ENCODE measurements around the gene WASF3.

The WASF3 gene

DNA sequence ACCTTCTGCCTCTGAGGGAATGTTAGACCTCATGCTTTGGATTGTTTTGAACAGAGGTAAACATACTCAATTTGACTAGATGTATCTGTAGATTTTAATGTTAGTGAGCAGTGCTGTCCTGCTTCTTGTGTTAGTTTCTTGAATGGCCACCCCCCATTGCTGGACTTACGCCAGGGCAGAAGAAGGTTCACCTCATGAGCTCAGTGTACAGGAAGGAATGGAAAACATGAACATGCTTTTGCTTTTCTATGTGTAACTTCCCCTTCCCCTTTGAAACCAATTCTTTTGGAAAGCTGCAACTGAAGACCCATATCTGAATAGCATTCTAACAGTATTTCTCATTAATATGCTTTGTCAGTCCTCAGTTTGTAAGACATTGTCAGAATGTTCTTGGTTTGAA lies 32.3 kb downstream of the WASF3 start:
- no peak overlapping the region for H3K27ac ChIP-seq (ENCODE audit: low read length)
- H3K27me3 ChIP-seq (replicated peaks; ENCODE audit: insufficient read depth, low read length), result no peaks in the 10 kb centered on the region
- H3F3A ChIP-seq (ENCODE audit: insufficient read depth, low read length), result no peaks in the 10 kb centered on the region
- no peaks in the 10 kb centered on the region for H3K4me1 ChIP-seq (ENCODE audit: low read length)
- H4K20me1 ChIP-seq (ENCODE audit: insufficient read depth, low read length), result no peaks in the 10 kb centered on the region
- no peak overlapping the region for H2AFZ ChIP-seq (ENCODE audit: low read length)
- H3K79me2 ChIP-seq (ENCODE audit: low read length), result no peaks in the 10 kb centered on the region
- no peak overlapping the region for H3K9ac ChIP-seq (ENCODE audit: low read length)
- H3K36me3 ChIP-seq (replicated peaks; ENCODE audit: insufficient read depth, low read length), result no peaks in the 10 kb centered on the region
- no peak overlapping the region for H3K4me3 ChIP-seq (ENCODE audit: low read length)
- no peak overlapping the region for H3K4me2 ChIP-seq (ENCODE audit: low read depth, low read length)
- H3K9me3 ChIP-seq (replicated peaks; ENCODE audit: insufficient read depth, low read length), result no peaks in the 10 kb centered on the region
- DNase-seq, result no peak
- no peak for TF ChIP-seq EZH2phosphoT487 (IDR thresholded peaks at IDR 0.05; ENCODE audit: low read length)
- TF ChIP-seq, protein P1, sequence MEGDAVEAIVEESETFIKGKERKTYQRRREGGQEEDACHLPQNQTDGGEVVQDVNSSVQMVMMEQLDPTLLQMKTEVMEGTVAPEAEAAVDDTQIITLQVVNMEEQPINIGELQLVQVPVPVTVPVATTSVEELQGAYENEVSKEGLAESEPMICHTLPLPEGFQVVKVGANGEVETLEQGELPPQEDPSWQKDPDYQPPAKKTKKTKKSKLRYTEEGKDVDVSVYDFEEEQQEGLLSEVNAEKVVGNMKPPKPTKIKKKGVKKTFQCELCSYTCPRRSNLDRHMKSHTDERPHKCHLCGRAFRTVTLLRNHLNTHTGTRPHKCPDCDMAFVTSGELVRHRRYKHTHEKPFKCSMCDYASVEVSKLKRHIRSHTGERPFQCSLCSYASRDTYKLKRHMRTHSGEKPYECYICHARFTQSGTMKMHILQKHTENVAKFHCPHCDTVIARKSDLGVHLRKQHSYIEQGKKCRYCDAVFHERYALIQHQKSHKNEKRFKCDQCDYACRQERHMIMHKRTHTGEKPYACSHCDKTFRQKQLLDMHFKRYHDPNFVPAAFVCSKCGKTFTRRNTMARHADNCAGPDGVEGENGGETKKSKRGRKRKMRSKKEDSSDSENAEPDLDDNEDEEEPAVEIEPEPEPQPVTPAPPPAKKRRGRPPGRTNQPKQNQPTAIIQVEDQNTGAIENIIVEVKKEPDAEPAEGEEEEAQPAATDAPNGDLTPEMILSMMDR (IDR thresholded peaks at IDR 0.05; ENCODE audit: low read length), result no peak
- TF ChIP-seq EZH2 (optimal IDR thresholded peaks at IDR 0.05; ENCODE audit: low read depth, low read length), result no peak
- no peaks in the 10 kb centered on the region for H3K9me2 ChIP-seq (replicated peaks; ENCODE audit: insufficient read depth, low read length)

GRCh38 chr13:26590379-26590778 lies 32.9 kb downstream of the WASF3 start:
- H3K4me1 ChIP-seq (ENCODE audit: low read length), result no peaks in the 10 kb centered on the region
- H3K4me3 ChIP-seq (ENCODE audit: low read length), result no peak overlapping the region
- H2AFZ ChIP-seq (ENCODE audit: low read length), result no peak overlapping the region
- no peak overlapping the region for H3K27ac ChIP-seq (ENCODE audit: low read length)
- TF ChIP-seq EZH2 (optimal IDR thresholded peaks at IDR 0.05; ENCODE audit: low read depth, low read length), result no peak
- TF ChIP-seq EZH2phosphoT487 (IDR thresholded peaks at IDR 0.05; ENCODE audit: low read length), result no peak
- TF ChIP-seq, protein P1 (IDR thresholded peaks at IDR 0.05; ENCODE audit: low read length), result no peak
- H3K9ac ChIP-seq (ENCODE audit: low read length), result no peak overlapping the region
- no peaks in the 10 kb centered on the region for H3K79me2 ChIP-seq (ENCODE audit: low read length)
- no peaks in the 10 kb centered on the region for H3F3A ChIP-seq (ENCODE audit: insufficient read depth, low read length)
- DNase-seq, result no peak
- no peak overlapping the region for H3K4me2 ChIP-seq (ENCODE audit: low read depth, low read length)
- H3K36me3 ChIP-seq (replicated peaks; ENCODE audit: insufficient read depth, low read length), result no peaks in the 10 kb centered on the region
- no peaks in the 10 kb centered on the region for H3K9me2 ChIP-seq (replicated peaks; ENCODE audit: insufficient read depth, low read length)
- H4K20me1 ChIP-seq (ENCODE audit: insufficient read depth, low read length), result no peaks in the 10 kb centered on the region
- no peaks in the 10 kb centered on the region for H3K9me3 ChIP-seq (replicated peaks; ENCODE audit: insufficient read depth, low read length)
- no peaks in the 10 kb centered on the region for H3K27me3 ChIP-seq (replicated peaks; ENCODE audit: insufficient read depth, low read length)

GRCh38 chr13:26590951-26591350 lies 33.5 kb downstream of the WASF3 start:
- DNase-seq, result no peak
- Histone ChIP-seq H2AFZ (ENCODE audit: low read length) (no peak overlapping the region), H4K20me1 (ENCODE audit: insufficient read depth, low read length) (no peaks in the 10 kb centered on the region), H3K9me2 (replicated peaks; ENCODE audit: insufficient read depth, low read length) (no peaks in the 10 kb centered on the region), H3K27me3 (replicated peaks; ENCODE audit: insufficient read depth, low read length) (no peaks in the 10 kb centered on the region), H3K27ac (ENCODE audit: low read length) (no peak overlapping the region), H3F3A (ENCODE audit: insufficient read depth, low read length) (no peaks in the 10 kb centered on the region), H3K9ac (ENCODE audit: low read length) (no peak overlapping the region), H3K79me2 (ENCODE audit: low read length) (no peaks in the 10 kb centered on the region), H3K4me1 (ENCODE audit: low read length) (no peaks in the 10 kb centered on the region), H3K9me3 (replicated peaks; ENCODE audit: insufficient read depth, low read length) (no peaks in the 10 kb centered on the region), H3K36me3 (replicated peaks; ENCODE audit: insufficient read depth, low read length) (no peaks in the 10 kb centered on the region), H3K4me3 (ENCODE audit: low read length) (no peak overlapping the region), H3K4me2 (ENCODE audit: low read depth, low read length) (no peak overlapping the region)
- TF ChIP-seq EZH2phosphoT487 (IDR thresholded peaks at IDR 0.05; ENCODE audit: low read length), result no peak
- no peak for TF ChIP-seq EZH2 (optimal IDR thresholded peaks at IDR 0.05; ENCODE audit: low read depth, low read length)
- TF ChIP-seq, protein P1 (IDR thresholded peaks at IDR 0.05; ENCODE audit: low read length), result no peak
